ENCODE measurements around the gene TMEM125.

The TMEM125 gene

DNA sequence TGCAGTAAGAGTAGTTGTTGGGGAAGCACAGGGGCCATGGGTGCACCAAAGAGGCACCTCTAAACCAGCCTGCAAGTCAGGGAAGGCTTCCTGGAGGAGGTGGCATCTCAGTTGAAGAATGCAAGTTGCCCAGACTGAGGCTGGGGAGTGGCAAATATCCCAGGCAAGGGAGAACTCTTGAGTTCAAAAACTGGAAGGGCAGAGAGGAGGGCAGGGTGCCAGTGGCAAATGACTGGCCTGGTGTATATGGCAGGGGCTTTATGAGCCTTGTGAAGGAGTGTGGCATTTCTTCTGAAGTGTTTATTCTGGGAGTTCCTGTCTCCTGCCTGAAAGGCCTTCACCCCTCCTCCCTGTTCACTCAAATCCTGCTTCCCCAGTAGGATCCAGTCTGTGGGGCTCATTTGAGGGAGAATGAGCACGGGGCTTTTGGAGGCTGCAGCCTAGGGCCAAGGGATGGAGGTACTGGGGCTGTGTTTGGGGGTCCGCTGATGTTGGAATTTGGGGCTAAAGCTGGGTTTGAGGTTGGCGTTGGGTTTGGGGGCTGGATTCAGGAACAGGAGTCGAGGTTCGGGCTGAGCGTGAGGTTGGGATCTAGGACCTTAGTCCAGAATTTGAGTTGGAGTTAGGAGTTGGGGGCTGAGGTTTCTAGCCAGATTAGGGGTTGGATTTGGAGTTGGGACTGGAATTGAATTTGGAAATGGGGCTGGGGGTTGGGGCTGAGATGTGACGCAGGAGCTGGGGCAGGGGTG is at the start of gene TMEM125:
TSS of gene TMEM125 (plus strand) at position 357 of the 749 bp plus-strand sequence. CDS start 2,740 bp downstream, outside the sequence.
- DNase-seq: no peak

DNA sequence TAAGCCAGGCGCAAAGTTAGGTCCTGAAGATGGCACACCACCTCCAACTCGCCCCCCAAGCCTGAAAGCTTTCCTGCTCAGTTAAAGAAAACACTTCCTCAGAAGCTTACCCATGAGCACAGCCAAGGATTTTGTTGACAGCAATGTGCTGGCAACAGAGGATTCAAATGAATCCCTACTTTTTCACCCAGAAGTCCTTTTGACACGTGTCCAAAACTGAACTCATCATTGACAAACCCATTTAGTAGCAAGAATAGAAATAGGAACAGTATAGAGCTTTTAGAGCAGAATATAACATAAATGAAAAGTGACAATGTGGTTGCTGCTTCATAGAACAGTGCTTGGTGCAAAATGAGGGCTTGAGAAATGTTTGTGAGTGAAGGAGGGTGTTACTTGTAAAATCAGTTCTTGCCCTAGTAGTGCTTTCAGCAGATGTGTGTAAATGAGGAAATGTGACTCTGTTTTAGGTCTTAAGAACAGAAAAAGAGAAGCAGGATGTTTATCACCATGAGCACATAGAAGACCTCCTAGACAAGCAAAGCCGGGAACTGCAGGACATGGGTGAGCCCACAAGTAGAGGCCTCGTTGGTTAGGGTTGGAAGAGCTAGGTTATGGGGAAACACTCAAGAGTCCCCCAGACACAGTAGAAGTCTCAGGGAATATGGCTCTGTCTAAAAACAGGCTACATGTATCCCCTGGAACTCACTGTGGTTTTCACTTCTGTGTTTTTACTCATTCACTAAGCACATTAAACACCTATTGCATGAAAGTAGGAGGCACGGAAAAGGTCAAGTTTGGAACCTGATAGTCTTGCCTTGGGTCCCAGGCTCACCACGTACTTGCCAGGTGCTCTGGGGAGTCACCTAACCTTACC is 48.6 kb upstream of the TMEM125 start:
- peak; percentile 8 for DNase-seq

DNA sequence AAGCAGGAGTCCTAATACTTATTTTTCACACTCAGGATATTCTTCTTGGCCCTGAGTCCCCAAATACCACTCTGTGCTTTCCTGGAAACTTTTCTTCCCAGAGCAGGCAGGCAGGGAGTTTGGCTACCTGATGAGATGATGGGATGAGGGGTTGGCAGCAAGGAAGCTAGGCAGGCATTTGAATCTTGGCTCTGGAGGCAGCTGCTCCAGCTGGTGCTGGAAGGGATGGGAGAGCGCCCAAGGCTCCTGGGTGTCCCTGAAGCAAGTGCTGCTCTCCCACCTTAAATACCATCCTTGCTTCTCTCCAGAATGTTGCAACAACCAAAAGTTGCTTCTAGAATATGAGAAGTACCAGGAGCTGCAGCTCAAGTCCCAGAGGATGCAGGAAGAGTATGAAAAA is 48.0 kb upstream of the TMEM125 start:
- no peak for DNase-seq

DNA sequence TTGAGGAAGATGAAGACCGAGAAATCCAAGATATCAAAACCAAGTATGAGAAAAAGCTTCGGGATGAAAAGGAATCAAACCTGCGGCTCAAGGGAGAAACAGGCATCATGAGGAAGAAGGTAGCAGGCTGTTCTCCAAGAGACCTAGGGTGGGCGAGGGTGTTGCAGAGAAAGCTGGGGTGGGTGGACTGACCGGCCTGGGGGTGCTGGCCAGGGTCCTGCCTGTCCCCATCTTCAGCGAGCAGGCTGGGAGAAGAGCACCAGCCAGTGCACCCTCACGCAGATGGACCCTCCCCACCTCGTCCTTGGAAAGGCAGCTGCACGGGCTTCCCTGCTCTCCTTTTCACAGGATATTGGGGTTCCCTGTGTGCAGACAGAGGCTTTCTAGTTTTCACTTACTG is 46.9 kb upstream of the TMEM125 start:
- DNase-seq: no peak

DNA sequence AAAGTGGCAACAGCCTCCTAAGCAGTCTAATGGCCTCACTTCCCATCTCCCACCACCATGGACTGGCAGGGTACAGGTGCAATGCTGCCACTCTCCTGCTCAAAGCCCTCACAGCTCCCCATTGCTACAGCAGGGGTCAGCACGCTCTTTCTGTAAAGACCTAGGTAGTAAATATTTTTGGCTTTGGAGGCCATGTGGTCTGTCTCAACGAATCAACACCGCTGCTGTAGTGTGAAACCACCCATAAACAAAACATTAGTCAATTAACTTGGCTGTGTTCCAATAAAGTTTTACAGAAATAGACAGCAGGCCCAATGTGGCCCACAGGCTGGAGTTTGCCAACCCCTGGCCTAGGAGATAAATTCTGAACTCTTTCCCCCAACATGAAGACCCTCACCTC is 44.6 kb upstream of the TMEM125 start:
- no peak for DNase-seq

DNA sequence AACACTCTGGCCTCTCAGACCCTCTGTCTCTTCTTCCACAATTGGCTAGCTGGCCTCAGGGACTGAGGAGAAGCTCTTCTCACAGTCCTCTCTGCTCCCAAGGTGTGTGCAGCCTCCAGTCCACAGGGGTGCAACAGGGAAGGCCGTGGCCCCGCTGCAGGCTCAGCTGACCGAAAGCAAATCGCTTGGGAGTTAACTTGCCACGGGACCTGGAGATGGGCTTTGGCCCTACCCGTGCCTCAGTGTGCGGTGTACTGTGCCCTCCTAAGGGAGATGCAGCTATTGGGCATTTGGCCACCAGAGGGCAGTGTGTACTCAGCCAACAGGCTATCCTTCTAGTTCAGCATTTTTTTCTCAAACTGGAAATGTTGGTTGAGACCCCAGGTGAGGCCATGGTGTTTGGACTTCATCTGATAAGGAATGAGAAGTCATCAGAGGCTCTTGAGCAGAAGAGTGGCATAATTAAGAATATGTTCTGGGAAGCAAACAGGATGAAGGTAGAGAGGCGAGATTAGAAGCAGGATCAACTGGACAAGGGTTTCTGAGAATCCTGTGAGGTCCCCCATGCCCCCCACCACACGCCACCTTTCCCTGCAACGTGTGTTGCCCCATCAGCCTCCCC is 42.5 kb upstream of the TMEM125 start:
- no peak for DNase-seq

DNA sequence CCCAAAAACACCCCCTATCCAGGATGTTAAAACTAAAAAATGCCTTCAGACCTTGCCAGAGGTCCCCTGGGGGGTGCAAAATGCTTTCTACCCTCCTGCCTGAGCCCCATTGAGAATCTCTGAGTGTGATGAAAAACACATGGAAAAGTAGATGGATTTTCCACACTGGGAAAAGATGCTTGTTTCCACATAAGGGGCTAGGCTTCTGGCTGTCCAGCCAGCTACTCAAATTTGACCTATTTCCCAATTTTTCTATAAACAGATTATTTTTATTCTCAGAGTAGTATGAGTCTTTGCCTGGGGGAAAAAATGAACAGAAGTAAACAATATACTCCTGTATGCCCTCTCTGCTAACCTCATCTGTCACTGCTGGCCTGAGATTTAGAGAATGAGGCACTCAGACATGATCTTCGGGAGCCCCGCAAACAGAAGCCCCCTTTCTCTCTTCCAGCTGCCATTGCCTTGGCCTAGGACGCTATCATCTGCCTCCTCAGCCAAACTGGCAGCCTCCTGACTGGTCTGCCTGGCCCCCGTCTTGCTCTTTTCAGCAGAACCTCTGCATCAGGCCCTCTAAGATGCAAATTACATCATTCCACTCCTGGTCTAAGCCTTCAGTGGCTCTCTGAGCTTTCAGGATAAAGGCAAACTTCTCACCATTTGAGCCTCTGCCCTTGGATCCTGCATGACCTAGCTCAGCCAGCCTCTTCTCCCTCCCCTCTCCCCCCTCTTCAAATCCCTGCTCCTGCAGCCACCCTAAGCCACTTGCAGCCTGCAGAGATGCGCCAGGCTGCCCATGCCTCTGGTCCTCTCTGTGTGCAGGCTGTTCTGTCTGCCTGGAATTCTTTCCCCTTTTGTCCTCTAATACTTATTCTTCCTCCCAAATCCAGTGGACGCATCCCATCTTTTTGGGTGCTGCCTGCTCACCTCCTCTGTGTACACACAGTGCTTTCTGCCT is 39.7 kb upstream of the TMEM125 start:
- DNase-seq: no peak

DNA sequence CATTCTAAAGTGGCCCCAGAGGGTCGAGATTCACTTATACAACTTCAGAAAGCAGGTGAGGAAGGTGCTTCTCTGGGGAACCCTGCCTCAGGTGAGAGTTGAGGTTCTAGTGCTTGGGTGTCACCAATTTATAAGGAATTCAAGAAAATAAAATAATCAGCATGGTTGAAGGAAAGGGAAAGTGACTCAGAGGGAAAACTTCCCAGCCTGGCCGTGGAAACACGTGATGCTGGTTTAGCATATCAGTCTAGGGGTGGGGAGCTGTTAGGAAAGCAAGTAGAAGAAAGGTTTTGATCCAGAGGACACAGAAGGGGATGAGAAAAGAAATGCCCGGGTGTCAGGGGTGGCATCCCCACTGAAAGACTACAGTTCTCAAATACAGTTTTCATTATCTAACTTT is 37.7 kb upstream of the TMEM125 start:
- no peak for DNase-seq

DNA sequence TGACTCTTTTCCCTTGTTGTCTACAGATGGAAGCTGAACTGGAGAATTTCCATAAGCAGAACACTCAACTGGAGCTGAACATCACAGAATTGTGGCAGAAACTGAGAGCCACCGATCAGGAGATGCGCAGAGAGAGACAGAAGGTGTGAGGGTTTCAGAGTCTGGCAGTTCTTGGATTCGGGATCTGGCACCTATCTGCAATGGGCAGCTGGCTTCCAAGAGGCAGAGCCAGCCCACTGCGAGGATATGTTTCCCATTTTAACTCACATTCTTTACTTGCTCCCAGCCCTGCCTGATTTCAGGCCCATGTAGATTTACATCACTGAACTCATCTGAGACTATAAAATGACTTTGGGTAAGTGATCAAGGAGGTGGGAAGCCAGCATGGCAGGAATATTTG is 37.3 kb upstream of the TMEM125 start:
- no peak for DNase-seq

DNA sequence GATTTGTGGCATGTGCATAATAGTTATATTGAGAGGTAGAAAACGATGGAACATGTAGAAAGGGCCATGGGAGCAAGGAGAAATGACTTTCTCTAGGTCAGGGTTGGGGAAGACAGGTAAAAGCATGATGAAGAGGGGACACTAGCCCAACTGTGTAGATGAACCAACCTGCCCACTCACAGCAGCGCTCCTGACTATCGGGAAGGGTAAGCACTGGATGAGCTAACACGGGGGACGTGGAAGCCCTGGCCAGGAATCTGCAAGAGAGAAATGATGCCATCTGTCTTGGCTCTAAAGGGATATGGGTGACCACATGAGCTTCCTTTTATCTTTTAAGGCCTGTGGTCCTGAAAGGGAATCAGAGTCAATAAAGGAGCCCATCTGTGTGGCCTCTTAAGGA is 36.2 kb upstream of the TMEM125 start:
- no peak for DNase-seq

DNA sequence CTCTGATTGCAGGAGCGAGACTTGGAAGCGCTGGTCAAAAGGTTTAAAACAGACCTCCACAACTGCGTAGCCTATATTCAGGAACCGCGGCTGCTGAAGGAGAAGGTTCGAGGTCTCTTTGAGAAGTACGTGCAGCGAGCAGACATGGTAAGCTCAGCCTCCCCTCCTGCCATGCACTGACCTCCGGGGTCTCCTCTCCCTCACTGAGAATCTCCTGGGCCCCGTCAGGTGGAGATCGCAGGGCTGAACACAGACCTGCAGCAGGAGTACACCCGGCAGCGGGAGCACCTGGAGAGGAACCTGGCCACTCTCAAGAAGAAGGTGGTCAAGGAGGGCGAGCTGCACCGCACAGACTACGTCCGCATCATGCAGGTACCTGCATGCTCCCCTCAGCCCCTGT is 35.5 kb upstream of the TMEM125 start:
- no peak for DNase-seq

DNA sequence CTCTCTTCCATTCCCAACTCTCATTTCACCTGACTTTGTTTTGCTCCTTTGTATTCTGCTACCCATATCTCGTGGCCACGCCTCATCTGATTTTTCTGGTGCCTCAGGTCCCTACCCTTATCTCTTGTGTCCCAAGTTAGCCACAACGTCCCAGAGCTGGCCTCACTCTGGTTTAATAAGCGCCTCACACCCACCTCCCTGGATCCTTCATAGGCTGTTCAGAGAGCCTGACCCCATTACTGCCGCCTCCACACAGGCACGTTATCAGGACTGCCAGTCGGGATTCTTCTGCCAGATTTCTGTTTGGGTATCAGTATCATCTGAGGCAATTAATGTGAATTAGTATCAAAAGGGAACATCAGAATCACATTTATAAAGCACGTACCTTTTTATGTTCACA is 34.7 kb upstream of the TMEM125 start:
- no peak for DNase-seq

DNA sequence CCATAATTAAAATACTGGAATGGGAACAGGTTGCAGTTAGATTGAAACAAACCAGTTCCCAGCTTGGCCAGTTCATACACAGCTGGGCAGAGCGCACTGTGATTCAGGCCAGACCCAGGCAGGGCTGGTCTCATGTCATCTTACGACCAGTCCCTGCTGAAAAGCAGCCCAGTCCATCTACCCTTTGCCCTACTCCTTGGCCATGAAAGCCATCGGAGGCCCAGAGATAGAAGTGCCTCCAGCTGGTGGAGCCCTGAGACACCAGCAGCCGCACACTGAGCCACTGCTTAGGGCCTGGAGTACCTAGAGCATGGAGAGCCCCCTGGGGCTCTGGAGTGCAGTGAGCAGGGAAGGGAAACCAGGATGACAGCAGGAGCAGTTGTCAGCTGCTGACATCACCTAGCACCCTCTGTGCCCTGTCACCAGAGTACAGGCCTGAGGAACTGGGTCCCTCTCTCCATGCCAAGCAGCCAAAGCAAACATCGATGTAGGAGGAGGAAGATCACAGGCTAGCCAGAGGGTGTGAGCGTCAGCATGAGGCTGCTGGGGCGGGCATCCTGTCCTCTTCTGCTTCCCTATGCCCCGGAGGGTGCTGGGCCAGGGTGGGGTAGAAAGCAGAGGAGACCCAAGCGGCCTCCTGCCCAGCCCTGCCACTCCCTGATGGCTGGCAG is 34.2 kb upstream of the TMEM125 start:
- no peak for DNase-seq

DNA sequence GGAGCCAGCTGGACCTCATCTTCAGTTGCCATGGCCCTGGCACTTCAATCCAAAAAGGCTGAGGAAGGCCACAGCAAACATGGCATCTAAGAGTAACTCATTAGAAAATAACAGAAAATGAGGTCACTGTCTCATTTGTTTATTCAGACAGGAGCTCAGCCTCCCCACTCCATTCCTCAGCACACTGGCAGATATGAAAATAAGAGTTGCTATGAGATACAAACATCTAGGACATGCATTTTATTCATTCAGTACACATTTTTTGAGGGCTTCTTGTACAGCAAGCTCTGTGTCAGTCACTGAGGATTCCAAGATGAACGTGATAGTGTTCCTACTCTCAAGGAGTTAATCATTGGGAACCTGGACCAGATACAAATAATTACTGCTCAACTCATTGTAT is 32.7 kb upstream of the TMEM125 start:
- DNase-seq: no peak

DNA sequence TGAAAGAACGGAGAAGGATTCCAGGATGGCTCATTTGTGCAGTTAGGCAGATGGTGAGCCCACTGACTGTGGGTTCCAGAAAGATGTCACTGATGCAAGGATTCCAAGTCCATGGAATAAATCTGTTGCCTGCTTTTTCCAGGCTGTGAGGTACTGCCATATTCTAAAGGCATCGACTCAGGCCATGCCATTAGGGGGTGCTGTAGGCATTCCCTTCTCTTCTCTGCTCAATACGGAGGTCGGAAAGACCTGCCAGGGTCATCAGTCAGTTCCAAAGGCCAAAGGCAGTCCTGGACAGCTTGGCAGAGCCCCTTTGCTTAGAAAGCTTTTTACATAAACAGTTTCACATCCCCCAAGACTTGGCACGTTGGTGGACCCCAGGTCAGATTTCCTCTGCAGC is 31.7 kb upstream of the TMEM125 start:
- no peak for DNase-seq

DNA sequence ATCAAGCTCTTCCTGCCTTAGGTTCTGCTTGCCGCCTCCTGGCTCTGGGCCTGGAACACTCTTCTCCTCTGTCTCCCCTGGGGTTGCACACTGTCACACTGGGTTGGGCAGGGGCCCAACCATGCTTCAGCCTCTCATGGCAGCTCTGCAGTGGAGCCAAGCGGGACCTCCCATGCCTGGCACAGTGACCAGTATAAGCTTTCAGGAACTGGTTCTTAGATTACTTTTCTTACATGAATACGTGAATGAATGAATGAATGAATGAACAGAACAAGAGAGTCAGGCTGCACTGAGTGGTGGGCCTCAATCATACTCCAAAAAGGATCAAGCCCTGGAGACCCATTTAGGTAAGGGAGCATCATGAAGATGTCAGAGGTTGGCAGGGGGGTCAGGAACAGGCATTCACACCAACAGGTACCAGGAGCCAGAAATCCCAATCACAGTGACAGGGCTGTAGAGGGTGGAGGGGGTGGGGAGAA is 30.8 kb upstream of the TMEM125 start:
- no peak for DNase-seq

DNA sequence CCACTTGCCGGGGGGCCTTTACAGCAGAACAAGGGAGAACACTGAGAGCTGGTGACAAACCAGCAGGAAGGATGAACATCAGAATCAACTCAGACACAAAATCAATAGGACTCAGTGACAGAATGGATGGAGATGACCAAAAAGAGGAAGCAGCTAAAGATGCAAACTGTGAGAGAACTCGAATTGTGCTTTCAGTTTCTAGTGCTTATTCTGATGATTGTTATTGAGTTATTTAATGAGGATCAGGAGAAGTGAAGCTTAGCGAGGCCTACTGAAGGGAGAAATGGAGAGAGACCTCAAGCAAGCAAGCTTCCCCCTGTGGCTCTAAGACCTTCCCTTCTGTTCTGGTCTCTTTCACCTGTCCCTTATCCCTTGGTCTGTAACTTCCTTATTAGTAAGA is 30.3 kb upstream of the TMEM125 start:
- DNase-seq: peak; percentile 14

DNA sequence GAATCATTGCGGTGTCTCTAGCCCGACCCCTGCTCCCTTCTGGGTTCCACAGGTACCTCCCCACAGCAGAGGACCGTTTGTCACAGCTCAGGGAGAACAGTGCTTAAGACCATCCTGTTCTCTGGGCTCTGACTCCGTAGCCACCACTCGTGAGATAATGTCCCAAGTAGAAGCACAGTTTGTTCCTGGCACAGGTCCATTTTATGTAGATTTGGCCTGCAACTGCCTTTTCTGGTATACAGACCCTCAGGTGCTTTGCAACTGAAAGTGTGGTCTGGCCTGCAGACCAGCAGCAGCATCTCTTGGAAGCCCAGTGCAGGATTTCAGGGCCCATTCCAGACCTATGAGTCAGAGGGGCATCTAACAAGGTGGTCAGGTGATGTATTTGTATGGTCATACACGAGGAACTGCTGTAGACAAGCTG is 28.4 kb upstream of the TMEM125 start:
- no peak for DNase-seq

DNA sequence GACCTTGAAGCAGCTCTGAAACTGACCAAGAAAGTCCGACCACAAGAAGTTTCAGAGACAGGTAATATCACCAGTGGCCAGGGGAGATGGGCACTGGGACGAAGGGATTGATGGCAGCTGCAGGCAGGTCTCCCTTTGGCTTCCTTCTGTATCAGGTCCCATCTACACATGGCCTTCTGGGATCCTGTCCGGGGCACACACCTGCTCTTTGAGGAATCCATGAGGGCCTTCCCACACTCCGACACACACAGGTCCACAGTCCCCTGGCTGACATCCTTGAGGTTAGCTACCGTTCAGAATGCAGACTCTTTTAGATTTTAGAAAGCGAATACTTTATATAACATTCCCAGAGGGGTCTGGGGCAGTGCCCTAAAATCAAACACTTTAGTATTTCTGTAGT is 26.5 kb upstream of the TMEM125 start:
- DNase-seq: no peak

DNA sequence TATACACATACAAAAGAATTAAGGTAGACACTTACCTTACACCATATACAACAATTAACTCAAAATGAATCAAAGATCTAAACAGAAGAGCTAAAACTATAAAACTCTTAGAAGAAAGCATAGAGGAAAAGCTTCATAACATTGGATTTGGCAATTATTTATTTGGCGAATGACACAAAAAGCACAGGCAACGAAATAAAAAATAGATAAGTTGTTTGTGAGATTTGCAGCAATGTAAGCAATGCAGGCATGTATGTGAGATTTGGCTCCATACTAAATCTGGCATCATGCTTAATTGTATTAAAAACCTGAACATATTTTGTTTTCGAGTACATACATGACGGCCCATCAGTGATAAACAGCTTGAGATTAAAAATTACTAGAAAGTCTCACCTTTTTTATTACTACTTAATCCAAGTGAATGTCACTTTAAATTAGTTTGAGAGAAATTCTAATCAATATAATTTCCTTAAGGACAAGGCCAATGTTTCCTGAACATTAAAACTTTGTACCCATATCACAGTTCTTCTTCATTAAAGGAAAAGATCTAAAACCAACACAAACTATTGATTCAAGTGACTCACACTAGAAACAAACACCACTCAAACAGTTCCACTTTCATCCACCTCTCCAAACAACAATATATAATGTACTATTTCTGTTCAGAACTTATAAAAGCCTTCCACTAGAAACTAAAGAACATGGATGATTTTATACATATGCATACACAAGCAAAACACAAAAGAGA is 23.1 kb upstream of the TMEM125 start:
- no peak for DNase-seq

DNA sequence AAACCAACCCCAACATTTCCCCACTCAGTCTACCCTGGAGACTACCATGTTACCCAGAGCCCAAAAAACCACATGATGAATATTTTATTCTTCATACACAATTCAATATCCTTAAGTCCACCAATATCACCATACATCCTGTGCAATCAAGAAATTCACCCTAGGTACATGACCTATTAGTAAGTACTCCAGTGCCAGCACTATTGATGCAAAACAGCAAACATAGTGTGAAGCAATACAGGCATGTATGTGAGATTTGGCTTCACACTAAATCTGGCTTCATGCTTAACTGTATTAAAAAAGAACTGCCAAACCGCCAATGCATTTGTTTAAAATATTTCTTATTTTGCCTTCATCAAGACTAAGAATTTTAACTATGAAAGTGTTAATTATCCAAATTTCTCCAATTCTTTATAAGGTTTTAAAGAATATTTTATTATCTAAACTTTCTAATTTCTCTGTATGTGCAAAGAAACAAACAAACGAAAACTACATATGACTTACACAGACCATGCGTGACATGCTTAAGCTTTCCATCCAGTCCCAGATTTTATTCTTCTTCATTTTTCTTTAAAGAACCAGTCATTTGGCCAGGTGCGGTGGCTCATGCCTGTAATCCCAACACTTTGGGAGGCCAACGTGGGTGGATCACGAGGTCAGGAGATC is 22.4 kb upstream of the TMEM125 start:
- no peak for DNase-seq

Data from SIG-M5 (cell line).